Fibroblast of skin of right biceps (primary cell): ENCODE measurements around the gene SOWAHC.
"Not testable (repeated sequence)": the region's sequence is repeated elsewhere in the genome, so short reads cannot be mapped to it uniquely, and the experiment has no call there.

Experiments
- DNase-seq: peaks from one replicate; pipeline ENCODE4 v3.0.0-alpha.2; 2013

Gene SOWAHC

DNA sequence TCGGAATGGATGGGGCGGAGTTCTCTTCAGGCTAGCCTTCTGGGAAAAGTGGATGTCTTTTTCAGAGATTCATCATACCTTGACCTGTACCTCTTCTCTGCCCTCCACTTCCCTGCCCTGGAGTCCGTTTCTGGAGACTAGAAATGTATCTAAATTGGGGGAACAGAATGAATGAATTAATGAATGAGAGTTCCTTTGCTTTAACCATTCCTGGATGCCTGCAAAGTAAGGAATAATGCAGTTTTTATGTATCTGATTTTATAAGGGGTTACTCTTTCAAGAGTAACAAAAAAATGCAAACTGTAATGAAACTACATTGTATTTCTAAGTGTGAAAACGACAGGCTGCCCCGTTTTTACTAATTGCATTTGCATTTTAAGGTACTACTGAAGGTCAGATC lies 2.0 kb downstream of the SOWAHC start:
- no peak for DNase-seq

GRCh38 chr2:109619032-109619615 lies 5.0 kb downstream of the SOWAHC start:
- DNase-seq, result no peak

DNA sequence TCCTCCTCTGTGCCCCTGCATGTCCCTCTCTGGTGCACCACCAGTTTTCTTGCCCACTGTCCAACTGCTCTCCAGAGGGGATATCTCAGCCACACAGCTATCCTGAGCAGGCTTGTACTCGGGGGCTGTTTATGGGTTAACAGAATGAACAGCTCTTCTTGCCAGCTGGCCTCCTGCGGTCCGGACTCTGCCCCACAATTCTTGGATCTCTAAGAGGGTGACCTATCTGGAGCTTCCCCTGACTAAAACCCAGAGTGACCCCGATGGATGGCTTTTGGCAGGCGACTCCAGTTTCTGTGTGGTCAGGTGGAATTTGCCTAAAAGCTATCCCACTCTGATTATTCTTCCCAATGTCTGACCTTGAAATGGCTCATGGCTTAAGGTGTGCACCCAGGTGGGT lies 9.1 kb downstream of the SOWAHC start:
- no peak for DNase-seq

GRCh38 chr2:109623923-109624322 lies 9.8 kb downstream of the SOWAHC start:
- DNase-seq, result no peak

GRCh38 chr2:109624339-109624738 lies 10.2 kb downstream of the SOWAHC start:
- DNase-seq, result no peak

- not testable (repeated sequence) for DNase-seq
Observed at GRCh38 chr2:109628321-109628720, 14.2 kb downstream of the SOWAHC start.

DNA sequence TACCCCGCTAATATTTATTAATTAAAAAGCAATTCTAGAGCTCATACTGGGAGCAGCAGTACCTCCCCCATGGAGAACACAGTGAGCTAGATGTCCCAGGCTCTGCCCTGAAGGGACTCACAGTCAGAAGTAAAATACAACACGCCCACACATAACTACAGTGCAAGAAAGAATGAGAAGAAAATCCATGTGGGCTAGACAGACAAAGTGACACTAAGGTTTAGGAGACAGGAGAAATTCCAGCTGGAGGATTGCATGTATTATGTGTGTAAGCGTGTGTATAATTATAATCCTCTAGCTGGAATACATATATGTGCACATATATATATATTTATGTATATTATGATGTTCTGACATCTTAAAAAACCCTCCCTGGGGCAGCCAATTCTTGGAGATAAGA lies 15.7 kb downstream of the SOWAHC start:
- no peak for DNase-seq

DNA sequence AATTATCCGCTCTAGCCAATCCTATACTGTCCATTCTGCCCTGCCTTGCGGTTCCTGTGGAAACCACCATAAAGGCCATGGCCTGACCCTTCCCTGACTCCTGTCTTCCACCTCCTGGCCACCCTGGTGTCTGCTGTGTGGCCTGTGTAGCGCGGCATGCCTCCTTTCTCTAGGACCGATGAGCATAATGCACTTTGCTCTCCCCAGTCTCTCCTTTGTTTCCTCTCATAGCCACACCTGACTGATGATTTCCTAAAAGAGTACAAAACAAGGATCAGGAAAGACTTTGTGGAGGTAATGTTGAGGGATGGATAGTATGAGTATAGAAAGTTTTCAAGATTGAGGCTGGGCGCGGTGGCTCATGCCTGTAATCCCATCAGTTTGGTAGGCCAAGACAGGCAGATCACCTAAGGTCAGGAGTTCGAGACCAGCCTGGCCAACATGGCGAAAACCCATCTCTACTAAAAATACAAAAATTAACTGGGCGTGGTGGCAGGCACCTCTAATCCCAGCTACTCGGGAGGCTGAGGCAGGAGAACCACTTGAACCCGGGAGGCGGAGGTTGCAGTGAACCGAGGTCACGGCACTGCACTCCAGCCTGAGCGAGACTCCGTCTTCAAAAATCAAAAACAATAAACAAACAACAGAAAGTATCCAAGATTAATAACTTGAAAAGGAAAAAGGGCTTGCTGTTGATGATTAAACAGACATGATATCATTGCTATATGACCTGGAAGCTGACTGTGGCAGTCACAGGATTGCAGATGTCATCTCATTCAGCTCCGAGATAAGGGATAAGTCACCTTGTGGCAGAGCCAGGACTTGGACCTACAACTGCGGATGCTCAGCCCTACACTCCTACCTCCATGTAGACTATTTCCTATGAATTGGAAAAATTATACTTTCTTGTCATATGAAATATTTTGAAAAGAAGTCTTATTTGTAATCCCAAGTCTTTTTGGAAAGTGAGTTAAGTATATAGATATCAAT lies 16.6 kb downstream of the SOWAHC start:
- DNase-seq, result no peak

DNA sequence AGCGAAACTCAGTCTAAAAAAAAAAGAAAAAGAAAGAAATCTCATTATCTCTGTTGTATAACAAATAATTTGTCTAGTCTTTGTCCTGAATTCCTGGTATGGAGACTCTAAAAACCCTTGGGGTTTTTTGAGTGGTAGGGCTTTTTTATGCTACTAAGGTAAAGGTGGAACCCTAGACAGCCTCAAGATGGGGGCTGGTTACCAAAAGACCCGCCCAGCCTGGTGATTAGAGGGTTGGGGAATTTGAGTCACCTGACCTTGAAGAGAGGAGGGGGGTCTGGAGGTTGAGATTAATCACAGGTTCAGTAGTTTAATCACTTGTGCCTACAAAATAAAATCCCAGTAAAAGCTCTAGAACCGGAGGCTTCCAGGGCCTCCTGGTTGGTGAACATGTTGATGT lies 17.6 kb downstream of the SOWAHC start:
- no peak for DNase-seq

DNA sequence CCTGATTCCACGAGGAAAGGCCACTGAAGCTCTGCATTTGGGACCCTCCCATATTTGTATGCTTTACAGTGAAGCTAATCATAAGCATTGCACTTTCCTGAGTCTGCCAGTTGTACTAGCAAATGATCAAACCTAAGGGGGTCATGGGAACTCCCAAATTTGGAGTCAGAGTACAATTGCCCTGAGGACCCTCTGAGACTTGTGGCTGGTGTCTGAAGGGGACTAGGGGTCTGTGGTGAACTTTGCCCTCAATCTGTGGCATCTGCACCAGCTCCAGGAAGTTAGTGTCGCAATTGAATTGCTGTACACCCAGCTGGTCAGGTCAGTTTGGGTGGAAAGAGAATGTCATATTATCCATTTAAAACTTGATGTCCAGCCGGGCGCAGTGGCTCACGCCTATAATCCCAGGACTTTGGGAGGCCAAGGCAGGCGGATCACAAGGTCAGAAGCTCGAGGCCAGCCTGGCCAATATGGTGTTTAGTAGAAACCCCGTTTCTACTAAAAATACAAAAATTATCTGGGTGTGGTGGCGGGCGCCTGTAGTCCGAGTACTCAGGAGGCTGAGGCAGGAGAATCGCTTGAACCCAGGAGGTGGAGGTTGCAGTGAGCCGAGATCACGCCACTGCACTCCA lies 18.1 kb downstream of the SOWAHC start:
- no peak for DNase-seq

- DNase-seq, result no peak
Observed at GRCh38 chr2:109633284-109633961, 19.3 kb downstream of the SOWAHC start.

- DNase-seq, result no peak
Observed at GRCh38 chr2:109635426-109636304, 21.5 kb downstream of the SOWAHC start.

DNA sequence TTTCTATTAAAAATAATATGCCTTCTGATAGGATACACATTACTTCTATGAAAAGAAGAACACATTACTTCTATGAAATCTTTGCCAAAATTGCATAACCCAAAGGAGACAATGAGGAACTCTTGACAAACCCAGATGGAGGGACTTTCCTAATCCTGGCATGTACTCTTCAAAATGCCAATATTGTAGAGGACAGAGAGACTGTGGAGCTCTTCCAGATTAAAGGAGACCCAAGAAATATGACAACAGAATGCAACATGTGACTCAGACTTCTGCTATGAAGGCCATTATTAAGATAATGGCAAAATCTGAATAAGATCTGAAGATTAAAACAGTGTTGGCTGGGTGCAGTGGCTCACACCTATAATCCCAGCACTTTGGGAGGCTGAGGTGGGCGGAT lies 22.2 kb downstream of the SOWAHC start:
- peak; percentile 19 for DNase-seq

DNA sequence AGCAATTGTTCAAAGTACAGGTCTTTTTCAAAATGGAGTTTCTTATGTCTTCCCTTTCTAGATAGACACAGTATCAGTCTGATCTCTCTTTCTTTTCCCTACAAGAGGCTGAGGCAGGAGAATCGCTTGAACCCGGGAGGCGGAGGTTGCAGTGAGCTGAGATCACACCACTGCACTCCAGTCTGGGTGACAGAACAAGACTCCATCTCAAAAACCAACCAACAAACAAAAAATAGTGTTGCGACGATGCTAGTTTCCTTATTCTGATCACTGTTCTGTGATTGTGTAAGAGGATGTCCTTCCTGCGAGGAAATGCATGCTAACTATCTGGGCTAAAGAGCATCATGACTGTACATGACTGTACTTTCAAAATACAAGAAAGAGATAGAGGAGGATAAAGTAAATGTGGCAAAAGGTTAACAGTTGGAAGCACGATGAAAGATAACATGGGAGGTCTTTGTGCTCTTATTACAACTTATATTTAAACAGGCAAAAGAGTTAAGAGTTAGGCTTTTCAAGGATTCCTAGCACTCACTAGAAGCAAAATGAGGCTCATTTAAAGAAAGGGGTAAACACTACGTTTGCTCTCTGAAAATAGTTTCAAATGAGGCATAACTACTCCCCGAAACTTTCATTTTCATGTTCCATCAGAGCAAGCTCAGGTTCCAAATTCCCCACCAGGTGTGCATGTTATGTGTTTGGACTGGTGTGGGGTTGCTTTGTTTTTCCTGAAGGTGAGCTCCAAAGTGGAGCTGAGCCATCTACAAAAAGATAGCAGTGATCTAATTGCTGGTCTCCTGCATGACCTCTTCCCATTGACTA lies 23.8 kb downstream of the SOWAHC start:
- peak; percentile 31 for DNase-seq

GRCh38 chr2:109638795-109639194 lies 24.6 kb downstream of the SOWAHC start:
- no peak for DNase-seq

DNA sequence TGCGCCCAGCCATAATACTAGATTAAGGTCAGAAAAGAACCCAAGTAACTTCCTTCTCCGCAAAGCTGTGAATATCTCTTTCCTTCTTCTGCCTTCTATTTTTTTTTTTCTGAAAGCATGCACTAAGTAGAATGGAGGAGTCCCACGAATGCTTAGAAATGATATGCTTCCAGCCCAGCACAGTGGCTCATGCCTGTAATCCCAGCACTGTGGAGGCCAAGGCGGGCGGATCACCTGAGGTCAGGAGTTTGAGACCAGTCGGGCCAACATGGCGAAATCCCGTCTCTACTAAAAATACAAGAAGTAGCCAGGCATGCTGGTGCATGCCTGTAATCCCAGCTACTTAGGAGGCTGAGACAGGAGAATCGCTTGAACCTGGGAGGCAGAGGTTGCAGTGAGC lies 25.8 kb downstream of the SOWAHC start:
- DNase-seq, result not testable (repeated sequence)

DNA sequence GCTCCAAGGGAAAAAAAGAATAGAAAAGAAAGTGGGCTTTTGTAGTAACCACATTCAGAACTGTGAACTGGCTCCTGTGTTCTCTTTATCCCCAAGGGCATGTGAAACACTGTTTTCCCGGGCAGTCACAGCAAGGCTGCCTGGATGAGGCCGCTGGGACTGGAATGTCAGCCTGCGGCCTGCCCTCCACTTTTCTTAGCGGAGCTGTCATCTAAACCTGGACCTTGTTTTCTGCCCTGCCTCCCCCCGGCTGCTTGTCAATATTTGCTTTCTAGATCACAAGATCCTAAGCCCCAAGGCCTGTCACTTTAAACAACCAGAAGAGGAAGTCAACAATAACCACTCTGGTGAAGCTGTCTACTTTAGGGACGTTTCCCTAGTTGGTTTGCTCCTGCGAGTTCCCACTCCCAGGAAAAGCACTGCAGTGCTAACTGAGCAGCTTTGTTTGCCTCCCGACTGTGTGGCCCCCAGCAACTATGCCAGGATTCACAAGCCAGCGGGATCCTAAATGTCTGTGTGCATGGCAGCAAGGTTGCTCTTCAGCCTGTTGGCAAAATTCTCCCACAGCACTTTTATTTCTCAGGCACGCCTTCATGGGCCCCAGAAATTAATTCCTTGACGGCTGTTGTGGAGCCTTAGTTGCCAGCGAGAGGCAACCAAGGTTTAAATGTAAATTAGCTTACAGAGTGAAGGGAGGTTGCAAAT lies 30.6 kb downstream of the SOWAHC start:
- no peak for DNase-seq

- no peak for DNase-seq
Observed at GRCh38 chr2:109645412-109646184, 31.4 kb downstream of the SOWAHC start.

- DNase-seq, result peak; percentile 31
Observed at GRCh38 chr2:109646961-109647360, 32.8 kb downstream of the SOWAHC start.

GRCh38 chr2:109647636-109648035 lies 33.5 kb downstream of the SOWAHC start:
- DNase-seq, result peak; percentile 45
